T-cell (primary cell): Measurements from ENCODE around the gene TM4SF18. TPM values are rescaled to one million over a fixed set of nuclear protein-coding genes. Genes with fewer than 3 reads are reported as not detected.

Source experiments
- ATAC-seq, 4 experiments: fragments of 200-7000 bp in 3 of 4; fragments of 150-1000 bp in 1 of 4; cut with Tn5 transposase; replicated peaks in 1 of 4; 1 replicate in 3 of 4; 2 replicates in 1 of 4; pipeline ENCODE4 v1.10.0; 2021; ENCODE audit warnings: moderate library complexity in 3 of 4, mild to moderate bottlenecking in 2 of 4, moderate number of reproducible peaks in 1 of 4
- CTCF ChIA-PET, 2 donors: fragments of 300-600 bp; sonication (Branson Sonifier 250); formaldehyde crosslinking; loops; one replicate each; lab custom pipeline; 2022; ENCODE audit warnings: antibody characterized with exemption in 2 of 2; lab: Charles Lee
- POLR2A ChIA-PET, 2 donors: fragments of 300-600 bp; sonication (Branson Sonifier 250); formaldehyde crosslinking; loops; one replicate each; lab custom pipeline; 2022; ENCODE audit warnings: antibody characterized with exemption in 2 of 2; lab: Charles Lee
- DNase-seq, 35 experiments: peaks; one replicate each; pipeline versions ENCODE4 v3.0.0 to v3.0.0-alpha.2; 2013 to 2023
- H3K27ac ChIP-seq: one replicate; pipeline ENCODE4 v1.5.1; 2013; ENCODE audit warnings: low read length
- H3K27me3 ChIP-seq, 2 experiments: replicated peaks in 1 of 2; 1 replicate in 1 of 2; 2 replicates in 1 of 2; pipeline versions ENCODE4 v1.6.1 to v1.7.0; 2013; ENCODE audit warnings: low read length in 1 of 2, mixed read lengths in 1 of 2; ENCODE audit not compliant: control insufficient read depth in 2 of 2, insufficient read depth in 2 of 2; ENCODE audit errors: extremely low read depth in 1 of 2
- H3K36me3 ChIP-seq, 2 donors: 1 replicate in 1 of 2; 2 replicates in 1 of 2; pipeline versions ENCODE4 v1.6.1 to v1.7.0; 2013; ENCODE audit warnings: low read length in 1 of 2; ENCODE audit not compliant: control insufficient read depth in 2 of 2, insufficient read depth in 1 of 2; ENCODE audit errors: extremely low read depth in 1 of 2
- H3K4me1 ChIP-seq, 2 experiments: 1 replicate in 1 of 2; 2 replicates in 1 of 2; pipeline versions ENCODE4 v1.6.1 to v1.7.0; 2013; ENCODE audit warnings: low read length in 2 of 2, mixed read lengths in 1 of 2; ENCODE audit not compliant: insufficient read depth in 2 of 2, control insufficient read depth in 1 of 2; ENCODE audit errors: extremely low read depth in 1 of 2
- H3K4me3 ChIP-seq, 2 donors: 1 replicate in 1 of 2; 2 replicates in 1 of 2; pipeline versions ENCODE4 v1.5.1 to v1.7.0; 2013; ENCODE audit warnings: mild to moderate bottlenecking in 2 of 2, low read length in 1 of 2, moderate library complexity in 1 of 2; ENCODE audit not compliant: control insufficient read depth in 1 of 2; ENCODE audit errors: extremely low read depth in 1 of 2
- H3K9me3 ChIP-seq: 2 replicates; pipeline ENCODE4 v1.7.0; 2013
- H3K27ac Mint-ChIP-seq, 2 donors: one replicate each; pipeline ENCODE4 v1.8.0; 2020 to 2021; ENCODE audit warnings: mild to moderate bottlenecking in 2 of 2, mixed read lengths in 2 of 2
- H3K27me3 Mint-ChIP-seq, 2 donors: one replicate each; pipeline ENCODE4 v1.8.0; 2021 to 2022; ENCODE audit warnings: mixed read lengths in 2 of 2
- H3K36me3 Mint-ChIP-seq: one replicate; pipeline ENCODE4 v1.8.0; 2021; ENCODE audit warnings: mixed read lengths
- H3K4me1 Mint-ChIP-seq, 3 donors: one replicate each; pipeline ENCODE4 v1.8.0; 2020 to 2022; ENCODE audit warnings: mixed read lengths in 3 of 3, mild to moderate bottlenecking in 1 of 3
- H3K4me3 Mint-ChIP-seq, 3 donors: one replicate each; pipeline ENCODE4 v1.8.0; 2020 to 2022; ENCODE audit warnings: mild to moderate bottlenecking in 3 of 3, mixed read lengths in 3 of 3, moderate library complexity in 3 of 3
- H3K9me3 Mint-ChIP-seq, 3 donors: one replicate each; pipeline ENCODE4 v1.8.0; 2020 to 2022; ENCODE audit warnings: mixed read lengths in 3 of 3
- WGBS: methylation state at CpG from one replicate; pipeline ENCODE4 v1.1.5; 2013; ENCODE audit warnings: missing lambda C conversion rate; ENCODE audit not compliant: insufficient coverage; 5-methylcytosine and 5-hydroxymethylcytosine counted together
- total RNA-seq, 35 experiments: library from RNA in 6 of 35; stranded (reverse) in 6 of 35; fragments of 120-200 nt in 1 of 35; gene quantifications; one replicate each; pipeline versions ENCODE4 v1.2.1 to v1.2.4 and lab custom pipeline; 2013 to 2026

TM4SF18 gene
- total RNA-seq, 5 donors from 2014 or later (not counting 1 experiment from before 2014, with no cell fraction given) = not detected

- DNase-seq = no peak
- peaks cover 6 to 8% of the 10 kb centered on the region in 2 donors for H3K27me3 Mint-ChIP-seq
- CTCF ChIA-PET = no interaction called here
- H3K27ac Mint-ChIP-seq = no peak overlapping the region
- POLR2A ChIA-PET = no interaction called here
- no peaks in the 10 kb centered on the region for H3K36me3 ChIP-seq
- H3K4me1 ChIP-seq = no peaks in the 10 kb centered on the region
- no peaks in the 10 kb centered on the region for H3K4me1 Mint-ChIP-seq
- H3K27me3 ChIP-seq = no peaks in the 10 kb centered on the region
- no peak for ATAC-seq
- H3K9me3 Mint-ChIP-seq = no peaks in the 10 kb centered on the region
- no peak overlapping the region for H3K4me3 Mint-ChIP-seq
- H3K4me3 ChIP-seq = no peak overlapping the region
- H3K9me3 ChIP-seq = no peaks in the 10 kb centered on the region
- no peaks in the 10 kb centered on the region for H3K36me3 Mint-ChIP-seq
- H3K27ac ChIP-seq = no peak overlapping the region
- WGBS = no CpG with 5 or more reads among the region's 6 CpGs
Measured at GRCh38 chr3:149368674-149369497, 35.5 kb upstream of the TM4SF18 start.

DNA sequence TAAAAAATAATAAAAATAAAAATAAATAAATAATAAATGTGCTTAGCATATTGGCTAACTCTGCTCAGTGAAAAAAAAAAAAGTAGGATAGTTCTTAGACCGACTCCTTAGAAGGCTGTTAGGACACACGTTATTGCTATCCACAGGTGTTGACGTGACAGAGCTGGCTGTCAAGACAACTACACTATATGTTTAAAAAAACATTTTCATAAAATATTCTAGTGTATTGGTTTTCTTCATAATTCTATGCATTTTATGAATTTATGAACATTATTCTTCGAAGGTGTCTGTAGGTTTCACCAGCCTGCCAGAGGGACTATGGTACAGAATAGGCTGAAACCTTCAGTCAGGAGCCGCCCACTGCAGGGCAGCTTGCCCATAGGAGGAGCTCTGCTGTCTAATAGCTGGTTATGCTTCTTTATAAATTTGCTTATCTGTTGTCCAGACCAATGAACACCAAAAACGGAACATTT is 34.8 kb upstream of the TM4SF18 start:
- no peaks in the 10 kb centered on the region for H3K4me1 ChIP-seq
- H3K27me3 ChIP-seq = no peaks in the 10 kb centered on the region
- no peaks in the 10 kb centered on the region for H3K9me3 ChIP-seq
- POLR2A ChIA-PET = no interaction called here
- no peaks in the 10 kb centered on the region for H3K9me3 Mint-ChIP-seq
- no peak overlapping the region for H3K27ac ChIP-seq
- H3K36me3 ChIP-seq = no peaks in the 10 kb centered on the region
- no peak for DNase-seq
- ATAC-seq = no peak
- WGBS = 60% methylated on average over 1 of the region's 6 CpGs
- H3K4me1 Mint-ChIP-seq = no peaks in the 10 kb centered on the region
- CTCF ChIA-PET = interaction anchor here in 1 of 2 donors (0.6 kb wide), 1 partner anchor 101 kb away, joined by 3 read pairs; no protein-coding TSS in a partner anchor
- H3K27ac Mint-ChIP-seq = no peak overlapping the region
- no peak overlapping the region for H3K4me3 ChIP-seq
- peaks cover 7 to 10% of the 10 kb centered on the region in 2 donors for H3K27me3 Mint-ChIP-seq
- H3K36me3 Mint-ChIP-seq = no peaks in the 10 kb centered on the region
- H3K4me3 Mint-ChIP-seq = no peak overlapping the region

DNA sequence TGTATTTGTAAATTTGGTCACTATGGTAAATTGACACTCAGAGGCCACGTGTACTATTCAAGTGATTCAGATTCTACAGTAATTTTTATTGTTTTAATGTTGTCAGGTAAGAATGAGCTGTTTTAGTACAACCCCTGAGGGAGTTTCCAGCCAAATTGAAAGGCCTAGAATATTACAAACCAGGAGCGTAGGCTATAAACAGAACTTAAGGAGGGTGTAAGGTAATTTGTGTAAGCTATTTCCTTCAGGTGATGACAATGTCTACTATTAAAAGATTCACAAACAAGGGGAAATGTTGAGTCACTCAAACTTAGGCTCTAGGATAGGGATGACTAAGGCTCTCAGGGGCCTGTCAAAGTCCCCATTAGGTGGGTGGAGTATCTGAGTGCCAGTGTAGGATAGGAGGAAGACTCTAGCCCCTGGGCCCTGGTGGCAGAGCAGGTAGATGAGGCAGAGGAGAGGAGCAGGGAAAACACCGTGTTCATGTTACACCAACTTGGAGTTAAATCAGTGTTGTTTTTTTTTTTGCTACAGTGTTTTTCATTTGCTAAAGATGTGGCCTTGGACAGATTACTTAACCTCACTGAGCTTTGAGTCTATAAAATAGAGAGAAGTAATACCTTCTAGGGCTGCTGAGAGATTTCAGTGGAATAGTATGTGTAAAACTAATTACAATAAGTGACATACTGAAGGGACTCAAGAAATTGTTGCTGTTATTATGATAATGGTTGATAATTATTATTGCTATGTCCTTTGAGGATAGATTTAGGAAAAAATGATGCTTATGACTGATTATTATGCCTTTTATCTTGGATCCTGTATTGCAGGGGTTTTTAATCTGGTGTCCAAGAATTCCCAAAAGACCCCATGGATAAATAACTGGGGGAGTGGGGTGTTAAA is 33.8 kb upstream of the TM4SF18 start:
- H3K27ac Mint-ChIP-seq = no peak overlapping the region
- DNase-seq = no peak
- peaks cover 0 to 2% of the 10 kb centered on the region in 2 experiments for H3K27me3 ChIP-seq
- H3K9me3 ChIP-seq = no peaks in the 10 kb centered on the region
- H3K4me3 ChIP-seq = no peak overlapping the region
- H3K27me3 Mint-ChIP-seq = peaks cover 8 to 11% of the 10 kb centered on the region in 2 donors
- no peak overlapping the region for H3K27ac ChIP-seq
- no peaks in the 10 kb centered on the region for H3K4me1 ChIP-seq
- ChIA-PET POLR2A (no interaction called here), CTCF (no interaction called here)
- no peaks in the 10 kb centered on the region for H3K9me3 Mint-ChIP-seq
- H3K36me3 Mint-ChIP-seq = no peaks in the 10 kb centered on the region
- 93% methylated on average over 2 of the region's 3 CpGs for WGBS
- no peaks in the 10 kb centered on the region for H3K4me1 Mint-ChIP-seq
- no peaks in the 10 kb centered on the region for H3K36me3 ChIP-seq
- no peak for ATAC-seq
- no peak overlapping the region for H3K4me3 Mint-ChIP-seq

DNA sequence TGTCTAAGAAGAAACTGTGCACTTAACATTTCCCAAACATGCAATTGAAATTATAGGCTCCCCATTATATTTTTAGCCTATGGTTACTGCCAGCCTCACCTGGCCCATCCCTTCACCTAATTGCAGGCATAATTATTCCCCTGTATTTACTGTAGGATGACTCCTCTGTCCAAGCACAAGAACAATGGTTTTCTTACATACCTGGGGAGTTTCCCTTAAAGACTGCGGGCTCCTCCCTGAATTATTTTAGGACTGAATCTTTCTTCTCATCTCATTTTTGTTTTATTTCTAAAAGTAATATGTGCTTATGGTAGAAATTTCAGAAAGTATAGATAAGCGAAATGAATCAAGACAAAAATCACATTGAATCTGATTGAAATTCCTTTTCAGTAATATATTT is 32.6 kb upstream of the TM4SF18 start:
- Mint-ChIP-seq H3K36me3 (no peaks in the 10 kb centered on the region), H3K9me3 (no peaks in the 10 kb centered on the region), H3K4me1 (no peaks in the 10 kb centered on the region), H3K4me3 (no peak overlapping the region), H3K27me3 (peaks cover 14 to 15% of the 10 kb centered on the region in 2 donors), H3K27ac (no peak overlapping the region)
- no peaks in the 10 kb centered on the region for H3K9me3 ChIP-seq
- WGBS = no CpG with 5 or more reads among the region's 2 CpGs
- ChIA-PET POLR2A (no interaction called here), CTCF (no interaction called here)
- peaks cover 0 to 2% of the 10 kb centered on the region in 2 experiments for H3K27me3 ChIP-seq
- no peaks in the 10 kb centered on the region for H3K4me1 ChIP-seq
- H3K36me3 ChIP-seq = no peaks in the 10 kb centered on the region
- H3K4me3 ChIP-seq = no peak overlapping the region
- no peak for DNase-seq
- no peak overlapping the region for H3K27ac ChIP-seq
- no peak for ATAC-seq

GRCh38 chr3:149364624-149365023 is 31.2 kb upstream of the TM4SF18 start:
- Histone ChIP-seq H3K9me3 (no peaks in the 10 kb centered on the region), H3K27me3 (peaks cover 0 to 2% of the 10 kb centered on the region in 2 experiments), H3K27ac (no peak overlapping the region), H3K4me3 (no peak overlapping the region), H3K4me1 (no peaks in the 10 kb centered on the region), H3K36me3 (no peaks in the 10 kb centered on the region)
- ChIA-PET CTCF (no interaction called here), POLR2A (no interaction called here)
- H3K4me1 Mint-ChIP-seq = no peaks in the 10 kb centered on the region
- H3K9me3 Mint-ChIP-seq = no peaks in the 10 kb centered on the region
- H3K27me3 Mint-ChIP-seq = peaks cover 14 to 19% of the 10 kb centered on the region in 2 donors
- 80% methylated on average over 1 of the region's 2 CpGs for whole genome bisulfite sequencing
- no peak for ATAC-seq
- H3K36me3 Mint-ChIP-seq = no peaks in the 10 kb centered on the region
- no peak for DNase-seq
- no peak overlapping the region for H3K27ac Mint-ChIP-seq
- H3K4me3 Mint-ChIP-seq = no peak overlapping the region

DNA sequence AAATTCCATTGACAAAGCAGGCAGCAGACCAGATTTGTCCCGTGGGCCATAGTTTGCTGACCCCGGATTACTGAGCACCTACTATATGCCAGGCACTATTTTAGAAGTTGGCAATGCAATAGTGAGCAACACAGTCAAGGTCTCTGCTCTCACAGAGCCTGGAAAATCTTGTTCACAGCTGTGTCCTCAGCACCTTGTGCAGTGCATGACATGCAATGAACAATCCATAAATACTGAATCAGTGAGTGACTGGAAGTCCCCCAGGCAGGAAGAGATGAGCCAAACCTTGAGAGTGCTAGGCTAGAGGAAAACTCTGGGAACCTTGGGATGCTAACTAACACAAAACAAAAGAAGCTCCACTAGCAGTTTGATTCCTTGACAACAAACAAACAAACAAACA is 29.6 kb upstream of the TM4SF18 start:
- ATAC-seq = no peak
- no peak overlapping the region for H3K4me3 Mint-ChIP-seq
- H3K36me3 ChIP-seq = no peaks in the 10 kb centered on the region
- H3K27me3 Mint-ChIP-seq = peaks cover 14 to 20% of the 10 kb centered on the region in 2 donors
- no peak overlapping the region for H3K27ac ChIP-seq
- no peak overlapping the region for H3K27ac Mint-ChIP-seq
- CTCF ChIA-PET = no interaction called here
- H3K27me3 ChIP-seq = peaks cover 0 to 2% of the 10 kb centered on the region in 2 experiments
- no peaks in the 10 kb centered on the region for H3K9me3 Mint-ChIP-seq
- H3K4me3 ChIP-seq = no peak overlapping the region
- H3K4me1 ChIP-seq = no peaks in the 10 kb centered on the region
- 58% methylated on average over 2 of the region's 2 CpGs for WGBS
- DNase-seq = no peak
- H3K36me3 Mint-ChIP-seq = no peaks in the 10 kb centered on the region
- H3K9me3 ChIP-seq = no peaks in the 10 kb centered on the region
- POLR2A ChIA-PET = no interaction called here
- no peaks in the 10 kb centered on the region for H3K4me1 Mint-ChIP-seq
